Muscle of leg (tissue), 11 donors: ENCODE measurements around the gene MAP2K3. TPM values are rescaled to one million over a fixed set of nuclear protein-coding genes. Genes with fewer than 3 reads are reported as not detected.
"Not testable (repeated sequence)": the region's sequence is repeated elsewhere in the genome, so short reads cannot be mapped to it uniquely, and the experiment has no call there.

Source experiments
- DNase-seq: peaks from one replicate; pipeline ENCODE4 v3.0.0; 2013
- H3K27ac ChIP-seq: one replicate; pipeline ENCODE4 v1.5.1; 2013; ENCODE audit warnings: mild to moderate bottlenecking, low read length, control low read depth
- H3K27me3 ChIP-seq: one replicate; pipeline ENCODE4 v1.6.1; 2013; ENCODE audit warnings: low read length; ENCODE audit not compliant: control insufficient read depth, insufficient read depth
- H3K36me3 ChIP-seq: one replicate; pipeline ENCODE4 v1.6.1; 2013; ENCODE audit warnings: low read length; ENCODE audit not compliant: control insufficient read depth, insufficient read depth
- H3K4me1 ChIP-seq: one replicate; pipeline ENCODE4 v1.6.1; 2013; ENCODE audit warnings: low read length; ENCODE audit not compliant: control insufficient read depth, insufficient read depth
- H3K4me3 ChIP-seq: one replicate; pipeline ENCODE4 v1.5.1; 2013; ENCODE audit warnings: low read length, control low read depth
- H3K9me3 ChIP-seq: replicated peaks from 2 replicates; pipeline ENCODE4 v1.6.1; 2013; ENCODE audit warnings: low read depth, low read length; ENCODE audit not compliant: control insufficient read depth
- whole genome bisulfite sequencing: methylation state at CpG from one replicate; pipeline ENCODE4 v1.1.5; 2013; ENCODE audit warnings: missing lambda C conversion rate; ENCODE audit not compliant: insufficient coverage; 5-methylcytosine and 5-hydroxymethylcytosine counted together
- polyA plus RNA-seq, 8 donors: library from polyadenylated mRNA; unstranded; fragments of 120-200 nt; gene quantifications; one replicate each; pipeline versions ENCODE4 v1.2.1 to v1.2.3, GENCODE V29; 2013; ENCODE audit warnings: inconsistent platforms in 1 of 8, low replicate concordance in 1 of 8; ENCODE audit not compliant: insufficient read length in 8 of 8, insufficient read depth in 1 of 8
- total RNA-seq: library from RNA; stranded (reverse); fragments of 120-200 nt; gene quantifications from one replicate; pipeline ENCODE4 v1.2.4, GENCODE V29; 2013

The MAP2K3 gene
- total and polyA plus RNA-seq, 9 donors: 10.9 to 35.3 (median 24.6) TPM

DNA sequence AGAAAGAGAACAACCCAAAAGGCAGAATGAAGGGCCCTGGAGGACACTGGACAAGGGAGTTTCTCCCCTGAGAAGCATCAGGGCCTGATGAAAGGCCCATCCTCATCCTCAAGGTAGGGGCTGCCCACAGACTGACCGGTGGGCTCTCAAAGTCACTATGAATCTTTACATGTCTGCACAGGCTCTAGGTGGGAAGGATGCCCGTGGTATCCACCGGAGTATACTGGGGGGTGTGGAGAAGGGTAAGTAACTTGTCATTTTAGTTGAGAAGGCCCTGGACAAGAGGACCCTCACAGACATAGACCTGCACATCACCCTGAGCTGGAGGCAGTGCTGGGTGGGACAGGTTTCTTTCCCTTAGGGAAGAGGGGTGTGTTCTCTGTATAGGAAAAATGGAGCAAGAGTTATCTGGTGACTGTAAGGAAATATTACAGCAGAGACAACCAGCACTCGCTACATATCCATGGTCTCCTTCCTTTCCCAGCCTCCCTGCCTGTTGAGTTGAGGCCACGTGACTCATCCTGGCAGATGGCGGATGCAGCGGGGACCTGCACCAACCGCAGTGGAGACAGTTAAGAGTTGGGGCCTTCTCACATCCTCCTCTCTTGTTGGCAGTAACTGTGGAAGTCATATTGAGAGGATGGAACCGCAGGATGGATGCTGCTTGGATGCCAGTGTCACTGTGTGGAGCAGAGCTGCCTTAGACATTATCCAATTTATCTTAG is 46.1 kb downstream of the MAP2K3 start:
- H3K9me3 ChIP-seq: peaks cover 3% of the 10 kb centered on the region
- WGBS: 89% methylated on average over 3 of the region's 9 CpGs
- H3K27me3 ChIP-seq: no peaks in the 10 kb centered on the region
- no peak overlapping the region for H3K4me3 ChIP-seq
- no peaks in the 10 kb centered on the region for H3K4me1 ChIP-seq
- H3K27ac ChIP-seq: no peak overlapping the region
- H3K36me3 ChIP-seq: no peaks in the 10 kb centered on the region
- DNase-seq: no peak

GRCh38 chr17:21336541-21337294 is 52.2 kb downstream of the MAP2K3 start:
- not testable (repeated sequence) for H3K4me3 ChIP-seq, H3K36me3 ChIP-seq, H3K4me1 ChIP-seq, H3K27ac ChIP-seq, DNase-seq, H3K27me3 ChIP-seq, H3K9me3 ChIP-seq
- 86% methylated on average over 3 of the region's 4 CpGs for WGBS

DNA sequence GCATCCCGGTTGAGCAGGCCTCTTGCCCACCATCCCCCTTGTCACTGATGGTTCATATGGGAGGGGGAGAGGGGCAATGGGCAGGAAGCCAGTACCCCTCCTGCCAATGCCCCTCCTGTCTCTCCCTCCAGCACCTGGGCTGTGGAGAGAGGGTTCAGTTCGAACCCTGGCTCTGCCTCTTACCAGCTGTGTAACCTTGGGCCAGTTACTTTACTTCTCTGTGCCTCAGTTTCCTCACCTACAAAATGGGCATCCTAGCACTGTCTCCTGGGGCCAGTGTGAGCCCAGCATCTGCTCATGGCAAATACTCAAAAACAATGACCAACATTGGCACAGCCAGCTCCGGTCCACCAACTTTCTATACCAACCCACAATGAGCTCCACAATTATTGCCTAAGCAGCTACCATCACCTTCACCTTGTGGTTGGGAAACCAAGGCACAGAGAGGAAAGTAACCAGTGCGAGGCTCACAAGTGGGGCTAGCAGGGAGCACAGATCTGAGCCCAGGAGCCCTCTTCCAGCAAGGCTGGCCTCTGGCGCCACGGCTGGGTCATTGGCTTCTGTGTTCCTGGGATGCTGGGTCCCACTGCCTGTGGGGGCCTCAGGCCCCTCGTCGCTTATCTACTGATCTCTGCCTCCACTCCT is 53.6 kb downstream of the MAP2K3 start:
- H3K9me3 ChIP-seq, H3K27me3 ChIP-seq, H3K27ac ChIP-seq, H3K4me3 ChIP-seq, H3K36me3 ChIP-seq, DNase-seq, H3K4me1 ChIP-seq: not testable (repeated sequence)
- 73% methylated on average over 4 of the region's 8 CpGs for WGBS

DNA sequence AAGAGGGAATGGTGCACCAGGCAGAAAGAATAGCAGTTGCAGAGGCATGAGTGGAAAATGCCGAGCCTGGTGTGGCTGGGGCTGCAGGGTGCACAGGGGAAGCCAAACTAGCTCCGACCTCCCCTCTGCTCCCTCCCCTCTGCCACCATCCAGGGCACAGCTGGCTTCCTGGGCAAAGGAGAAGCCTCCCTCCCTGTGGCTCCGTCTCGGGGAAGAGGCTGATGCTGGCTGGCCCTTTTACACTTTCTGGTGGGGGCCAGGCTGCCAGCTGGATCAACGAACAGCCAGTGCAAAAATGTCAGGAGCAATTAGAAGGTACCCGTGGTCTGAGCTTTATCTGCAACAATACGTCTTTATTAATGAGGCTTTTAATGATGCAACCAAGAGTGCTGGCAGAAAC is 54.5 kb downstream of the MAP2K3 start:
- Histone ChIP-seq H3K36me3 (no peaks in the 10 kb centered on the region), H3K27ac (no peak overlapping the region), H3K27me3 (no peaks in the 10 kb centered on the region), H3K4me3 (no peak overlapping the region), H3K9me3 (peaks cover 2% of the 10 kb centered on the region), H3K4me1 (peaks cover 4% of the 10 kb centered on the region)
- WGBS: 50% methylated on average over 7 of the region's 7 CpGs
- no peak for DNase-seq

- WGBS: no CpG with 5 or more reads among the region's 11 CpGs
- not testable (repeated sequence) for H3K27ac ChIP-seq, DNase-seq
Observed at GRCh38 chr17:21339571-21339970, 55.1 kb downstream of the MAP2K3 start.

GRCh38 chr17:21340407-21340806 is 55.9 kb downstream of the MAP2K3 start:
- 73% methylated on average over 6 of the region's 6 CpGs for WGBS
- not testable (repeated sequence) for H3K27me3 ChIP-seq, DNase-seq, H3K4me3 ChIP-seq, H3K27ac ChIP-seq, H3K9me3 ChIP-seq, H3K36me3 ChIP-seq
- H3K4me1 ChIP-seq: peaks cover 11% of the 10 kb centered on the region

More at GRCh38 chr17:21339571-21339970, 55.1 kb downstream of the MAP2K3 start:
- H3K27me3 ChIP-seq, H3K4me1 ChIP-seq, H3K9me3 ChIP-seq, H3K36me3 ChIP-seq, H3K4me3 ChIP-seq: not testable (repeated sequence)

GRCh38 chr17:21341279-21341678 is 56.8 kb downstream of the MAP2K3 start:
- WGBS: 89% methylated on average over 1 of the region's 4 CpGs
- H3K27ac ChIP-seq, DNase-seq, H3K9me3 ChIP-seq, H3K36me3 ChIP-seq, H3K4me3 ChIP-seq, H3K27me3 ChIP-seq: not testable (repeated sequence)
- H3K4me1 ChIP-seq: peaks cover 11% of the 10 kb centered on the region

GRCh38 chr17:21341925-21342540 is 57.5 kb downstream of the MAP2K3 start:
- not testable (repeated sequence) for H3K36me3 ChIP-seq, DNase-seq, H3K27me3 ChIP-seq, H3K27ac ChIP-seq, H3K9me3 ChIP-seq, H3K4me3 ChIP-seq
- peaks cover 11% of the 10 kb centered on the region for H3K4me1 ChIP-seq
- 87% methylated on average over 5 of the region's 8 CpGs for WGBS

DNA sequence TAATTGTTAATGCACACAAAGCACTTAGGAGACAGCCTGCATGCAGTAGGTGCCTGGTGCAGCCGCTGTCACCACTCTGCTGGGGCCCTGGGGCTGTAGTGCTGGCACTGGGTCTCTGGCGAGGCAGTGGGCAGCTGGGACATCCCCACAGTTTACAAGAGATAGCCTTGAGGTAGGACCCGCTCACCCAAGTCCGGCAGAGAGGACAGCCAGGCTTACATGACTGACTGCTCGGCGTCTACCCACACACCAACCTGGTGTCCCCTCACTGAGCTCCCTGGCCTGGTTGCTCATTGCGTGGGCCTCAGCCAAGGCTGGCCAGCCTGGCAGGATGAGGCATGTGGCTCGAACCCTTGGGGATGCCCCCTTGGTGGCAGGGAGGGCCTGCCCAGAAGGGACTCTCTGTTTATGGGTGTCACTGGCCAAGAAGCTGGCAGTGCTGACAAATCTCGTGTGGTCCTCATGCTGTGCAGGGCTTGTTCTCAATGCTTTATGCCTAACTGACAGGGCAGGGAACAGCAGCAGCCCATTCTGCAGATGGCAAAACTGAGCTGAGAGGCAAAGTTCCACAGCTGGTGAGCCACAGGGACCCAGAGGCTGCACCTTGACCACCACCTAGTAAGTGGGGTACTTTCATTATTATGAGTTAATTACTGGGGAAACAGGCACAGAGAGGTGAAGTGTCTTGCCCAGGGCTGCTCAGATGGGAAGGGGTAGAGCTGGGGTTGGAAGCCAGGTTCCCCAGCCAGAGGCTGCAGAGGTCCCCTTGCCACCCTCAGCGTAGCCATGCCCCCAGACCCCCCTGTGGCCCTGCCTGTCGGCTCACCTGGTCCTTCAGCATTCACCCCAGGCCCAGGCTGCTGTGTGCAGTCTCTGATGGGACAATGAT is 58.8 kb downstream of the MAP2K3 start:
- H3K36me3 ChIP-seq, H3K9me3 ChIP-seq, H3K4me1 ChIP-seq, H3K4me3 ChIP-seq, H3K27ac ChIP-seq, H3K27me3 ChIP-seq, DNase-seq: not testable (repeated sequence)
- 69% methylated on average over 7 of the region's 11 CpGs for WGBS
